ENCODE measurements around the gene SUCO. TPM values are rescaled to one million over a fixed set of nuclear protein-coding genes. Genes with fewer than 3 reads are reported as not detected.

SUCO gene
- total and polyA plus RNA-seq, 2 of the 8 experiments (the other 6 are each of a cell fraction or from before 2014, with no cell fraction given), result 8.3 to 35.8 TPM

DNA sequence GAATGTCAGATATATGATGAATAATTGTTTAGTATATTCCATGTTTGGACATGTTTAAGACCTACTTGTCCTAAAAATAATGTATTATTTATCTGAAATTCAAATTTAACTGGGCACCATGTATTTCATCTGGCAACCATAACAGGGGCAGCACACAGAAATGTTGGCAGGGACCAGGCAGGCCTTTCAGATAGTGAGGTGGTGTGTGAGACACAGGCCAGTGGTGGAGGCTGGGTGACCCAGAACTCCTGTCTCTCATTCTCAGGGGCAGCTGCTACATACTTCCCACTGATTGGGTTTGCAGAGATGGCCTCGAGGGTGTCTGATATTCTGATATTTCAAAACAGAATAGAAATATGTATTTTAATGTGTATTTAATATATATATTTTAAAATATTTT is 124.6 kb downstream of the SUCO start (continued):
- TF ChIP-seq, protein P1, sequence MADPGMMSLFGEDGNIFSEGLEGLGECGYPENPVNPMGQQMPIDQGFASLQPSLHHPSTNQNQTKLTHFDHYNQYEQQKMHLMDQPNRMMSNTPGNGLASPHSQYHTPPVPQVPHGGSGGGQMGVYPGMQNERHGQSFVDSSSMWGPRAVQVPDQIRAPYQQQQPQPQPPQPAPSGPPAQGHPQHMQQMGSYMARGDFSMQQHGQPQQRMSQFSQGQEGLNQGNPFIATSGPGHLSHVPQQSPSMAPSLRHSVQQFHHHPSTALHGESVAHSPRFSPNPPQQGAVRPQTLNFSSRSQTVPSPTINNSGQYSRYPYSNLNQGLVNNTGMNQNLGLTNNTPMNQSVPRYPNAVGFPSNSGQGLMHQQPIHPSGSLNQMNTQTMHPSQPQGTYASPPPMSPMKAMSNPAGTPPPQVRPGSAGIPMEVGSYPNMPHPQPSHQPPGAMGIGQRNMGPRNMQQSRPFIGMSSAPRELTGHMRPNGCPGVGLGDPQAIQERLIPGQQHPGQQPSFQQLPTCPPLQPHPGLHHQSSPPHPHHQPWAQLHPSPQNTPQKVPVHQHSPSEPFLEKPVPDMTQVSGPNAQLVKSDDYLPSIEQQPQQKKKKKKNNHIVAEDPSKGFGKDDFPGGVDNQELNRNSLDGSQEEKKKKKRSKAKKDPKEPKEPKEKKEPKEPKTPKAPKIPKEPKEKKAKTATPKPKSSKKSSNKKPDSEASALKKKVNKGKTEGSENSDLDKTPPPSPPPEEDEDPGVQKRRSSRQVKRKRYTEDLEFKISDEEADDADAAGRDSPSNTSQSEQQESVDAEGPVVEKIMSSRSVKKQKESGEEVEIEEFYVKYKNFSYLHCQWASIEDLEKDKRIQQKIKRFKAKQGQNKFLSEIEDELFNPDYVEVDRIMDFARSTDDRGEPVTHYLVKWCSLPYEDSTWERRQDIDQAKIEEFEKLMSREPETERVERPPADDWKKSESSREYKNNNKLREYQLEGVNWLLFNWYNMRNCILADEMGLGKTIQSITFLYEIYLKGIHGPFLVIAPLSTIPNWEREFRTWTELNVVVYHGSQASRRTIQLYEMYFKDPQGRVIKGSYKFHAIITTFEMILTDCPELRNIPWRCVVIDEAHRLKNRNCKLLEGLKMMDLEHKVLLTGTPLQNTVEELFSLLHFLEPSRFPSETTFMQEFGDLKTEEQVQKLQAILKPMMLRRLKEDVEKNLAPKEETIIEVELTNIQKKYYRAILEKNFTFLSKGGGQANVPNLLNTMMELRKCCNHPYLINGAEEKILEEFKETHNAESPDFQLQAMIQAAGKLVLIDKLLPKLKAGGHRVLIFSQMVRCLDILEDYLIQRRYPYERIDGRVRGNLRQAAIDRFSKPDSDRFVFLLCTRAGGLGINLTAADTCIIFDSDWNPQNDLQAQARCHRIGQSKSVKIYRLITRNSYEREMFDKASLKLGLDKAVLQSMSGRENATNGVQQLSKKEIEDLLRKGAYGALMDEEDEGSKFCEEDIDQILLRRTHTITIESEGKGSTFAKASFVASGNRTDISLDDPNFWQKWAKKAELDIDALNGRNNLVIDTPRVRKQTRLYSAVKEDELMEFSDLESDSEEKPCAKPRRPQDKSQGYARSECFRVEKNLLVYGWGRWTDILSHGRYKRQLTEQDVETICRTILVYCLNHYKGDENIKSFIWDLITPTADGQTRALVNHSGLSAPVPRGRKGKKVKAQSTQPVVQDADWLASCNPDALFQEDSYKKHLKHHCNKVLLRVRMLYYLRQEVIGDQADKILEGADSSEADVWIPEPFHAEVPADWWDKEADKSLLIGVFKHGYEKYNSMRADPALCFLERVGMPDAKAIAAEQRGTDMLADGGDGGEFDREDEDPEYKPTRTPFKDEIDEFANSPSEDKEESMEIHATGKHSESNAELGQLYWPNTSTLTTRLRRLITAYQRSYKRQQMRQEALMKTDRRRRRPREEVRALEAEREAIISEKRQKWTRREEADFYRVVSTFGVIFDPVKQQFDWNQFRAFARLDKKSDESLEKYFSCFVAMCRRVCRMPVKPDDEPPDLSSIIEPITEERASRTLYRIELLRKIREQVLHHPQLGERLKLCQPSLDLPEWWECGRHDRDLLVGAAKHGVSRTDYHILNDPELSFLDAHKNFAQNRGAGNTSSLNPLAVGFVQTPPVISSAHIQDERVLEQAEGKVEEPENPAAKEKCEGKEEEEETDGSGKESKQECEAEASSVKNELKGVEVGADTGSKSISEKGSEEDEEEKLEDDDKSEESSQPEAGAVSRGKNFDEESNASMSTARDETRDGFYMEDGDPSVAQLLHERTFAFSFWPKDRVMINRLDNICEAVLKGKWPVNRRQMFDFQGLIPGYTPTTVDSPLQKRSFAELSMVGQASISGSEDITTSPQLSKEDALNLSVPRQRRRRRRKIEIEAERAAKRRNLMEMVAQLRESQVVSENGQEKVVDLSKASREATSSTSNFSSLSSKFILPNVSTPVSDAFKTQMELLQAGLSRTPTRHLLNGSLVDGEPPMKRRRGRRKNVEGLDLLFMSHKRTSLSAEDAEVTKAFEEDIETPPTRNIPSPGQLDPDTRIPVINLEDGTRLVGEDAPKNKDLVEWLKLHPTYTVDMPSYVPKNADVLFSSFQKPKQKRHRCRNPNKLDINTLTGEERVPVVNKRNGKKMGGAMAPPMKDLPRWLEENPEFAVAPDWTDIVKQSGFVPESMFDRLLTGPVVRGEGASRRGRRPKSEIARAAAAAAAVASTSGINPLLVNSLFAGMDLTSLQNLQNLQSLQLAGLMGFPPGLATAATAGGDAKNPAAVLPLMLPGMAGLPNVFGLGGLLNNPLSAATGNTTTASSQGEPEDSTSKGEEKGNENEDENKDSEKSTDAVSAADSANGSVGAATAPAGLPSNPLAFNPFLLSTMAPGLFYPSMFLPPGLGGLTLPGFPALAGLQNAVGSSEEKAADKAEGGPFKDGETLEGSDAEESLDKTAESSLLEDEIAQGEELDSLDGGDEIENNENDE (IDR thresholded peaks at IDR 0.05; ENCODE audit: insufficient replicate concordance, low read length), result no peak
